H1 (cell line): ENCODE data around the gene NLRP3. TPM values are rescaled to one million over a fixed set of nuclear protein-coding genes. Genes with fewer than 3 reads are reported as not detected.

Experiments
- CTCF ChIA-PET: fragments of 300-600 bp; sonication (Branson Sonifier 250); formaldehyde crosslinking; loops from one replicate; lab custom pipeline; 2021; ENCODE audit not compliant: partially characterized antibody; lab: Charles Lee
- POLR2A ChIA-PET: fragments of 300-600 bp; sonication (Branson Sonifier 250); formaldehyde crosslinking; loops from one replicate; lab custom pipeline; 2021; ENCODE audit warnings: inconsistent platforms; ENCODE audit not compliant: partially characterized antibody; lab: Charles Lee
- DNase-seq, 2 experiments: peaks; one replicate each; pipeline versions ENCODE4 v3.0.0 to v3.0.0-alpha.2; 2010 to 2022; ENCODE audit warnings: low spot score in 2 of 2, low read depth in 1 of 2, mixed read lengths in 1 of 2
- FAIRE-seq: peaks from 2 replicates; lab custom pipeline; 2011; peaks lifted over from hg19 to GRCh38; lab: Jason Lieb, UNC
- H2AFZ ChIP-seq: 2 replicates; pipeline ENCODE4 v1.8.1; 2012; ENCODE audit warnings: low read length, inconsistent platforms
- H2AK5ac ChIP-seq: 2 replicates; pipeline ENCODE4 v1.6.1; 2013; ENCODE audit warnings: low read depth, low read length
- H2BK120ac ChIP-seq: replicated peaks from 2 replicates; pipeline ENCODE3; 2013; ENCODE audit warnings: low read depth, low read length, inconsistent platforms
- H2BK12ac ChIP-seq: 2 replicates; pipeline ENCODE4 v1.6.1; 2013; ENCODE audit warnings: low read depth, low read length
- H2BK15ac ChIP-seq: 2 replicates; pipeline ENCODE4 v1.6.1; 2013; ENCODE audit warnings: low read length
- H2BK20ac ChIP-seq: 2 replicates; pipeline ENCODE4 v1.6.1; 2013; ENCODE audit warnings: low read length
- H2BK5ac ChIP-seq: 2 replicates; pipeline ENCODE4 v1.6.1; 2013; ENCODE audit warnings: low read depth, low read length
- H3K14ac ChIP-seq: 2 replicates; pipeline ENCODE4 v1.6.1; 2013; ENCODE audit warnings: inconsistent platforms; ENCODE audit not compliant: insufficient read length
- H3K18ac ChIP-seq: 2 replicates; pipeline ENCODE4 v1.6.1; 2013; ENCODE audit warnings: low read length; ENCODE audit errors: extremely low read depth
- H3K23ac ChIP-seq: 2 replicates; pipeline ENCODE4 v1.6.1; 2013; ENCODE audit warnings: inconsistent platforms; ENCODE audit not compliant: insufficient read length
- H3K23me2 ChIP-seq: 2 replicates; pipeline ENCODE4 v1.6.1; 2013; ENCODE audit warnings: low read depth, low read length
- H3K27ac ChIP-seq: 2 replicates; pipeline ENCODE4 v1.6.1; 2011; ENCODE audit warnings: low read depth, low read length, inconsistent platforms
- H3K27me3 ChIP-seq, 4 experiments: replicated peaks in 1 of 4; 1 replicate in 1 of 4; 2 replicates in 3 of 4; pipeline versions ENCODE4 v1.6.1 to v1.8.1; 2011 to 2013; ENCODE audit warnings: low read length in 3 of 4, mild to moderate bottlenecking in 3 of 4, inconsistent platforms in 2 of 4, mixed read lengths in 2 of 4, moderate library complexity in 1 of 4; ENCODE audit not compliant: control insufficient read depth in 3 of 4, insufficient read depth in 3 of 4; ENCODE audit errors: extremely low read depth in 1 of 4
- H3K36me3 ChIP-seq, 4 experiments: 2 replicates each; pipeline versions ENCODE4 v1.6.1 to v1.8.1; 2011 to 2013; ENCODE audit warnings: mild to moderate bottlenecking in 4 of 4, low read length in 3 of 4, moderate library complexity in 2 of 4, control low read depth in 1 of 4, inconsistent platforms in 1 of 4; ENCODE audit not compliant: insufficient read depth in 4 of 4, control insufficient read depth in 2 of 4
- H3K4ac ChIP-seq: replicated peaks from 2 replicates; pipeline ENCODE3; 2013; ENCODE audit warnings: low read length, low read depth, mixed read lengths, inconsistent platforms; ENCODE audit not compliant: insufficient read length
- H3K4me1 ChIP-seq, 4 experiments: replicated peaks in 1 of 4; 1 replicate in 1 of 4; 2 replicates in 3 of 4; pipeline versions ENCODE4 v1.6.1 to v1.8.1; 2011 to 2013; ENCODE audit warnings: low read length in 3 of 4, inconsistent platforms in 2 of 4, mixed read lengths in 1 of 4; ENCODE audit not compliant: insufficient read depth in 4 of 4, control insufficient read depth in 3 of 4
- H3K4me2 ChIP-seq, 2 experiments: 2 replicates each; pipeline versions ENCODE4 v1.6.1 to v1.8.1; 2011 to 2013; ENCODE audit warnings: low read depth in 2 of 2, low read length in 2 of 2, control low read depth in 1 of 2, inconsistent platforms in 1 of 2, mild to moderate bottlenecking in 1 of 2; ENCODE audit not compliant: insufficient read depth in 1 of 2
- H3K4me3 ChIP-seq, 4 experiments: fragments of 200-600, 300-600 bp in 1 of 4; sonication (generic), shearing (Covaris generic), sonication (Bioruptor Twin) in 1 of 4; 2 replicates each; pipeline versions ENCODE4 v1.5.1 to v1.8.1; 2011 to 2016; ENCODE audit warnings: low read length in 4 of 4, low read depth in 3 of 4, control low read depth in 2 of 4, inconsistent platforms in 2 of 4, mild to moderate bottlenecking in 2 of 4, mixed read lengths in 1 of 4, moderate library complexity in 1 of 4; ENCODE audit not compliant: insufficient read depth in 2 of 4; ENCODE audit errors: extremely low read depth in 1 of 4
- H3K56ac ChIP-seq: replicated peaks from 2 replicates; pipeline ENCODE3; 2013; ENCODE audit warnings: low read depth, mild to moderate bottlenecking, mixed read lengths, low read length, inconsistent platforms; ENCODE audit not compliant: insufficient read length
- H3K79me1 ChIP-seq: 2 replicates; pipeline ENCODE4 v1.6.1; 2013; ENCODE audit warnings: low read depth, low read length, control low read depth
- H3K79me2 ChIP-seq, 2 experiments: 2 replicates each; pipeline versions ENCODE4 v1.6.1 to v1.8.1; 2012 to 2013; ENCODE audit warnings: low read length in 2 of 2, mild to moderate bottlenecking in 2 of 2, inconsistent platforms in 1 of 2; ENCODE audit not compliant: insufficient read depth in 2 of 2, control insufficient read depth in 1 of 2
- H3K9ac ChIP-seq, 4 experiments: replicated peaks in 1 of 4; 1 replicate in 1 of 4; 2 replicates in 3 of 4; pipeline versions ENCODE4 v1.6.1 to v1.8.1; 2011 to 2013; ENCODE audit warnings: low read depth in 3 of 4, low read length in 3 of 4, control low read depth in 2 of 4, mild to moderate bottlenecking in 2 of 4, moderate library complexity in 2 of 4, inconsistent platforms in 1 of 4; ENCODE audit errors: extremely low read depth in 1 of 4
- H3K9me3 ChIP-seq, 2 experiments: 2 replicates each; pipeline versions ENCODE4 v1.6.1 to v1.8.1; 2012 to 2013; ENCODE audit warnings: mild to moderate bottlenecking in 2 of 2, moderate library complexity in 2 of 2, control low read depth in 1 of 2, inconsistent platforms in 1 of 2, low read depth in 1 of 2, low read length in 1 of 2, mixed read lengths in 1 of 2; ENCODE audit not compliant: insufficient read depth in 2 of 2
- H4K20me1 ChIP-seq, 2 experiments: replicated peaks in 1 of 2; 2 replicates each; pipeline versions ENCODE3 to v1.8.1; 2011 to 2013; ENCODE audit warnings: inconsistent platforms in 2 of 2, low read length in 2 of 2, mild to moderate bottlenecking in 1 of 2; ENCODE audit not compliant: insufficient read depth in 2 of 2, control insufficient read depth in 1 of 2
- H4K5ac ChIP-seq: 2 replicates; pipeline ENCODE4 v1.6.1; 2013; ENCODE audit warnings: low read length, low read depth, mixed read lengths, inconsistent platforms; ENCODE audit not compliant: insufficient read length
- H4K8ac ChIP-seq: 2 replicates; pipeline ENCODE4 v1.8.0; 2013; ENCODE audit warnings: mild to moderate bottlenecking, moderate library complexity, low read length, inconsistent platforms; ENCODE audit not compliant: insufficient read depth; ENCODE audit errors: extremely low read depth
- H4K91ac ChIP-seq: replicated peaks from 2 replicates; pipeline ENCODE3; 2013; ENCODE audit warnings: low read length, mixed read lengths, inconsistent platforms; ENCODE audit not compliant: insufficient read length
- EP300 ChIP-seq, 2 experiments: IDR thresholded peaks; 1 replicate in 1 of 2; 2 replicates in 1 of 2; pipeline ENCODE4 v1.6.1; 2011 to 2012; ENCODE audit warnings: low read depth in 2 of 2, low read length in 2 of 2, mild to moderate bottlenecking in 2 of 2, borderline replicate concordance in 1 of 2, inconsistent platforms in 1 of 2, moderate library complexity in 1 of 2
- FOSL1 ChIP-seq: IDR thresholded peaks from 2 replicates; pipeline ENCODE4 v1.6.1; 2011; ENCODE audit warnings: mild to moderate bottlenecking, low read depth, low read length, moderate library complexity; ENCODE audit not compliant: insufficient read depth
- KDM5A ChIP-seq: fragments of 200-600 bp; IDR thresholded peaks from 2 replicates; pipeline ENCODE4 v1.7.1; 2012; ENCODE audit warnings: mild to moderate bottlenecking, low read length, inconsistent platforms, mixed read lengths
- MAFK ChIP-seq: IDR thresholded peaks from 2 replicates; pipeline ENCODE4 v1.6.1; 2012; ENCODE audit warnings: low read depth, mild to moderate bottlenecking, improper control_type of control experiment, low read length
- SIRT6 ChIP-seq: IDR thresholded peaks from one replicate; pipeline ENCODE4 v1.7.1; 2012; ENCODE audit warnings: low read length, inconsistent platforms
- YY1 ChIP-seq: IDR thresholded peaks from 2 replicates; pipeline ENCODE4 v1.6.1; 2011; ENCODE audit warnings: low read depth, mild to moderate bottlenecking, low read length
- WGBS, 2 experiments: shearing (Covaris generic) in 1 of 2; methylation state at CpG; one replicate each; pipeline versions ENCODE4 v1.1.6 to v1.1.7; 2013 to 2015; ENCODE audit warnings: low lambda C conversion rate in 2 of 2, mixed read lengths in 2 of 2, inconsistent platforms in 1 of 2, low coverage in 1 of 2, missing lambda C conversion rate in 1 of 2; ENCODE audit not compliant: insufficient replicate concordance in 2 of 2, insufficient coverage in 1 of 2, insufficient read length in 1 of 2; ENCODE audit errors: extremely low coverage in 1 of 2, missing lambda C conversion rate in 1 of 2; 5-methylcytosine and 5-hydroxymethylcytosine counted together
- polyA plus RNA-seq, 7 experiments: library from polyadenylated mRNA; depleted of rRNA in 3 of 7; stranded (reverse) in 5 of 7; unstranded in 2 of 7; fragments of >200 nt in 5 of 7; fragments of 200-250 nt in 2 of 7; gene quantifications; 1 replicate in 5 of 7; 2 replicates in 1 of 7; 4 replicates in 1 of 7; pipeline versions ENCODE4 v1.2.1 to v1.2.3, GENCODE V29; 2011 to 2013; ENCODE audit warnings: missing spikeins in 2 of 7, mixed read lengths in 2 of 7
- total RNA-seq: library from RNA; stranded (reverse); fragmentation: NEBNext Ultra II Directional; extraction: Animal tissue kit (Norgen Biotek cat#: 25700); gene quantifications from 2 replicates; pipeline ENCODE4 v1.2.1, GENCODE V29; 2021

Gene NLRP3
- total and polyA plus RNA-seq, 2 of the 8 experiments (the other 6 are each of a cell fraction or from before 2014, with no cell fraction given): 0.05 to 0.19 TPM

DNA sequence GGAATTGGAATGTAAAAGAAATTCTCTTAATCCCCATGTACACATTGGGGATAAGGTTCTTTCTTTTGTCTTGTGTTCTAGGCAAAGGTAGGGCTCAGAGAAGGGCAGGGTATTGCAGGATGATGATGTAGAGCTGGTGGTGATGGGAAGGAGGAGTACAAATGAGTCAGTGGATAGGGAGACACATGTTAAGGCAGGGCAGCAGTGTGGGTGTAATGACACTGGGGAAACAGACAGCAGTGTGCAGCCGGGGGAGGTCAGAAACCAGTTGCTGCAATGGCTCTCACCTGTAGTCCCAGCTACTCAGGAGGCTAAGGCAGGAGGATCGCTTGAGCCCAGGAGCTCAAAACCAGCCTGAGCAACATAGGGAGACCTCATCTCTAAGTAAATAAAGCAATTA lies 5.1 kb downstream of the NLRP3 start:
- WGBS, 2 experiments: 79% methylated on average over 2 of the region's 2 CpGs; no CpG with 5 or more reads in 1 of the 2 experiments
- no peak overlapping the region for H2AFZ ChIP-seq
- no peak overlapping the region for H3K9ac ChIP-seq

More for the DNA sequence above, 5.1 kb downstream of the NLRP3 start:
- Histone ChIP-seq H3K4me2 (no peak overlapping the region), H3K4me3 (no peak overlapping the region), H3K79me2 (no peaks in the 10 kb centered on the region), H3K27me3 (no peaks in the 10 kb centered on the region), H3K56ac (no peak overlapping the region), H3K27ac (no peak overlapping the region), H3K23me2 (no peaks in the 10 kb centered on the region), H4K20me1 (no peaks in the 10 kb centered on the region), H3K9me3 (no peaks in the 10 kb centered on the region), H3K79me1 (no peaks in the 10 kb centered on the region), H2AK5ac (no peak overlapping the region), H3K14ac (no peak overlapping the region), H3K23ac (no peak overlapping the region)
- DNase-seq: no peak
- TF ChIP-seq KDM5A (no peak), MAFK (no peak), SIRT6 (no peak), EP300 (IDR thresholded peaks at IDR 0.05; ENCODE audit: borderline replicate concordance in 1 of 2, low read depth in 2 of 2, low read length in 2 of 2) (no peak), FOSL1 (no peak), YY1 (no peak)
- TF ChIP-seq, all 59 proteins: peak for 0
- no peak overlapping the region for H3K18ac ChIP-seq
- H2BK12ac ChIP-seq: no peak overlapping the region
- no peak overlapping the region for H3K4ac ChIP-seq
- ChIA-PET CTCF (interaction anchor here (0.6 to 2.7 kb wide), 3 partner anchors 12 to 229 kb away, joined by 3 to 9 read pairs (median 5); no protein-coding TSS in a partner anchor), POLR2A (no interaction called here)
- no peak overlapping the region for H4K8ac ChIP-seq
- no peak overlapping the region for H4K5ac ChIP-seq
- no peak overlapping the region for H4K91ac ChIP-seq
- H2BK15ac ChIP-seq: no peak overlapping the region
- H3K4me1 ChIP-seq: no peaks in the 10 kb centered on the region
- no peaks in the 10 kb centered on the region for H3K36me3 ChIP-seq
- FAIRE-seq: no peak
- H2BK5ac ChIP-seq: no peak overlapping the region
- no peak overlapping the region for H2BK120ac ChIP-seq
- no peak overlapping the region for H2BK20ac ChIP-seq
